Measurements from ENCODE around the gene MARCHF10.

DNA sequence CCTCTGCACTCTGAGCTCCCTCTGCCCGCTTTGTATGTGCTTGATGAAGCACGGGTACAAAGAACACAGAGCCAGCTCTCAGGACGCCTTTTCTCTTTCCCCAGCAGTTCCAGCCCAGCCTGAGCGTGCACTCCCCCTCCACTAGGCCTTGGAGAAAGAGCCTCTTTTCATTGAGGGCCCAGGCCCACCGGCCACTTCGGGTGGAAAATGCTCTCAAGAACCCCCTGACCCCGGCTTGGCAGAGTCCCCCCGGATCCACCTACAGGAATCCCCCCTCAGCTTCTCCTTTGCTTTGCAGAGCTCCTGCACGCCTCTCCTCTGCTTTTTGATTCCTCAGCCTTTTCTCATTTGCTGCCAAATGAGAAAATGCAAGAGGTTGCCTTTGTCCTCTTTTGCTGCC lies 150.4 kb downstream of the MARCHF10 start:
- TF ChIP-seq, protein P1, sequence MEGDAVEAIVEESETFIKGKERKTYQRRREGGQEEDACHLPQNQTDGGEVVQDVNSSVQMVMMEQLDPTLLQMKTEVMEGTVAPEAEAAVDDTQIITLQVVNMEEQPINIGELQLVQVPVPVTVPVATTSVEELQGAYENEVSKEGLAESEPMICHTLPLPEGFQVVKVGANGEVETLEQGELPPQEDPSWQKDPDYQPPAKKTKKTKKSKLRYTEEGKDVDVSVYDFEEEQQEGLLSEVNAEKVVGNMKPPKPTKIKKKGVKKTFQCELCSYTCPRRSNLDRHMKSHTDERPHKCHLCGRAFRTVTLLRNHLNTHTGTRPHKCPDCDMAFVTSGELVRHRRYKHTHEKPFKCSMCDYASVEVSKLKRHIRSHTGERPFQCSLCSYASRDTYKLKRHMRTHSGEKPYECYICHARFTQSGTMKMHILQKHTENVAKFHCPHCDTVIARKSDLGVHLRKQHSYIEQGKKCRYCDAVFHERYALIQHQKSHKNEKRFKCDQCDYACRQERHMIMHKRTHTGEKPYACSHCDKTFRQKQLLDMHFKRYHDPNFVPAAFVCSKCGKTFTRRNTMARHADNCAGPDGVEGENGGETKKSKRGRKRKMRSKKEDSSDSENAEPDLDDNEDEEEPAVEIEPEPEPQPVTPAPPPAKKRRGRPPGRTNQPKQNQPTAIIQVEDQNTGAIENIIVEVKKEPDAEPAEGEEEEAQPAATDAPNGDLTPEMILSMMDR (conservative IDR thresholded peaks at IDR 0.05; ENCODE audit: low read depth, low read length) = no peak
- TF ChIP-seq, protein P2, sequence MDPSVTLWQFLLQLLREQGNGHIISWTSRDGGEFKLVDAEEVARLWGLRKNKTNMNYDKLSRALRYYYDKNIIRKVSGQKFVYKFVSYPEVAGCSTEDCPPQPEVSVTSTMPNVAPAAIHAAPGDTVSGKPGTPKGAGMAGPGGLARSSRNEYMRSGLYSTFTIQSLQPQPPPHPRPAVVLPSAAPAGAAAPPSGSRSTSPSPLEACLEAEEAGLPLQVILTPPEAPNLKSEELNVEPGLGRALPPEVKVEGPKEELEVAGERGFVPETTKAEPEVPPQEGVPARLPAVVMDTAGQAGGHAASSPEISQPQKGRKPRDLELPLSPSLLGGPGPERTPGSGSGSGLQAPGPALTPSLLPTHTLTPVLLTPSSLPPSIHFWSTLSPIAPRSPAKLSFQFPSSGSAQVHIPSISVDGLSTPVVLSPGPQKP (IDR thresholded peaks at IDR 0.05; ENCODE audit: borderline replicate concordance, low read depth, low read length) = no peak
- TF ChIP-seq BHLHE40 (IDR thresholded peaks at IDR 0.05; ENCODE audit: low read depth, low read length) (no peak), POLR2A (IDR thresholded peaks at IDR 0.05; ENCODE audit: low read depth, low read length) (no peak), CHD1 (IDR thresholded peaks at IDR 0.05; ENCODE audit: low read depth, low read length) (no peak), RAD21 (IDR thresholded peaks at IDR 0.05; ENCODE audit: low read length) (no peak), USF2 (IDR thresholded peaks at IDR 0.05; ENCODE audit: low read depth, low read length) (no peak)

Data from IMR-90 (cell line).